Limb (tissue), 2 donors: ENCODE data around the gene ARFGEF2.
"Not testable (repeated sequence)": the region's sequence is repeated elsewhere in the genome, so short reads cannot be mapped to it uniquely, and the experiment has no call there.

ENCODE experiments used
- DNase-seq, 2 donors: peaks; one replicate each; pipeline ENCODE4 v3.0.0-alpha.2; 2016; ENCODE audit errors: extremely low spot score in 2 of 2

The ARFGEF2 gene

GRCh38 chr20:48951646-48952045 is 30.1 kb downstream of the ARFGEF2 start:
- DNase-seq = no peak

GRCh38 chr20:48952656-48953055 is 31.1 kb downstream of the ARFGEF2 start:
- DNase-seq = no peak

- no peak for DNase-seq
Measured at GRCh38 chr20:48953653-48954052, 32.1 kb downstream of the ARFGEF2 start.

GRCh38 chr20:48956052-48956451 is 34.5 kb downstream of the ARFGEF2 start:
- no peak for DNase-seq

GRCh38 chr20:48957053-48957481 is 35.6 kb downstream of the ARFGEF2 start:
- no peak for DNase-seq

- no peak for DNase-seq
Measured at GRCh38 chr20:48957533-48957932, 36.0 kb downstream of the ARFGEF2 start.

- DNase-seq = no peak
Measured at GRCh38 chr20:48958743-48959142, 37.2 kb downstream of the ARFGEF2 start.

DNA sequence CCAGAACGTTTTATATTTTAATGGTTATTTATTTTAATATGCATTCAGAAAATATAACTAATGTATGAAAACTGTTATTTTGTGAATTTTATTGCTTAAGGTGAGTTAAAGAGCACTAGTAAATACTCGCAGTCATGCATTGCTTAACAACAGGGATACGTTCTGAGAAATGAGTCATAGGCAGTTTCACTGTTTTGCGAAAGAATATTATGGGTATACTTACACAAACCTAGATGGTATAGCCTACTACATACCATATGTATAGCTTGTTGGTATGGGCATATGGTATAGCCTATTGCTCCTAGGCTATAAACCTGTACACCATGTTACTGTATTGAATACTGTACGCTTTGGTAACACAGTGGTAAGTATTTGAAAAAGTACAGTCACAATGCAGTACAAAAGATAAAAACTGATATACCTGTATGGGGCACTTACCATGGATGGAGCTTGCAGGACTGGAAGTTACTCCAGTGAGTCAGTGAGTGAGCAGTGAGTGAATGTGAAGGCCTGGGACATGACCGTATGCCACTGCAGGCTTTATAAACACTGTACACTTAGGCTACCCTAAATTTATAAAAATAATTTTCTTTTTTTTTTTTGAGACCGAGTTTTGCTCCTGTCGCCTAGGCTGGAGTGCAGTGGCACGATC is 38.5 kb downstream of the ARFGEF2 start:
- DNase-seq = no peak

DNA sequence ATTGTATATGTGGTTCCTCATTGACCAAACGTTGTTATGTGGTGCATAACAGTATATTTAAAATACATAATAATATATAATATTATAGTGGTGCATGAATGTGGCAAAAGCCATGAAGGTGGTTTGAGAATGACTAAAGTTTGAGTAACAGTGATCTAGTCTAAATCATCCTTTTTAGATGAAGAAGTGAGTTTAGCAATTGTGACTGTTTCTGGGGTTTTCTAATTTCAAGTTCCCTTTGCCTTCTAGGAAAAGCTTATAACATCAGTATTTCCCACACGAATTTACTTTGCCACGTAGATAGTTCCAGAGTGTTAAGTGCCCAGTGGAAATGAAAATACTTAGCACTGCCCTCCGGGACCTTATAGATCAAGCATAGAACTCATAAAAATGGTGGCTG is 40.9 kb downstream of the ARFGEF2 start:
- DNase-seq = no peak

- DNase-seq = no peak
Measured at GRCh38 chr20:48962976-48963771, 41.7 kb downstream of the ARFGEF2 start.

DNA sequence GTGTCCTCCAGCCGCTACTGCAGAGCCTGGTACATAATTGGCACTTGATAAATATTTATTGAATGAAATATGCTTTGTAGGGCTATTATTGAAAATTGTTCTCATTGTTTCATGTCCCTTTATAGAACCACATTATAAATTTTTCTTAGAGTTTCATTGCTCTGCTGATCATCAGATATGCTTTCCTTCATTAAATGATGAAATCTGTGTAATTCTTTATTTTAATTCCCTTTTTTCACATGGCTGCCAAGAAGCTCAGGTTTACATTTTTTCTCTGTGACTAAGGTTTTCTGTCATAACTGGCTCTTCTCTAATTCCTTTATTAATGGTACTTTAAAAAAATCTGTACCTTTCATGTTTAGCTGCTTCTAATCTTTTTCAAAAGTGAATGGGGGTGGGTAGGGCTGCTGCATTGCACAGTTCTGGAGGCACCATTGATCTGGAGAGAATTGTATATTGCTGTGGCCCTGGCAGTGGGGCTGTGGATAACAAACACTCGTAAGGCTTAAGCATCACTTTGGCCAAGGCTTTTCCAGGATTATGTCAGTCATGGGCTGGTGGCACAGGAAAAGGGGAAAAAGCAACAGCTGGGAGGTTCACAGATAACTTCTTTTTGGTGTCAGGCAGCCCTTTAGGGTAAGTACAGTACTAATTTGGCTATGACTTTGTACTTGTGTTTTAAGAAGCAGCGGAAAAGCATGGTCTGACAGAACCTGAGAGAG is 43.8 kb downstream of the ARFGEF2 start:
- no peak for DNase-seq

DNA sequence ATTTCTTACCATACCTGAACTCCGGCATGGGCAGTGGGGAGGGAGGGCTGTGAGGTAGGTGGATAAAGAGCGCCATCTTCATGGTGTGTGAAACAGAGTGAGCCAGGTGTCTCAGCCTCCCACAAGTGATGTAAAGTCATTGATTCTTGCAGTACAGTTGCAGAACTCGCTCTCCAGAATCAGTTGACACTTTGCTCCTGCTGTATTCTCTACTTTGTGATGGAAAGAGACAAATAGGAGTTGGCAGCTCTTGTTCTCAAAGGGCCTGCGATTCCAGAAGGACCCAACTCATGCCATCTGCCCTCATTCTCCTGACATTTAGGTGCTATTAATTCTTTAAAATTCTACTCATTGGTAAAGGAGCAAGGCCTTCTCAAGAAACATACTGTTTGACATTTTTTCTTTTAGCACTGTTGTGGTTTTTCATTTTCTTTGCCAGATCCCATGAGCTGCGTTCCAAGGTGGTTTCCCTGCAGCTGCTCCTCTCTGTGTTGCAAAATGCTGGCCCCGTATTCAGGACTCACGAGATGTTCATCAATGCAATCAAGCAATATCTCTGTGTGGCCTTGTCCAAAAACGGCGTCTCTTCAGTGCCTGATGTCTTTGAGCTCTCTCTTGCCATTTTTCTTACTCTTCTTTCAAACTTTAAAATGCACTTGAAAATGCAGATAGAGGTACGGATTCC is 49.3 kb downstream of the ARFGEF2 start:
- no peak for DNase-seq

DNA sequence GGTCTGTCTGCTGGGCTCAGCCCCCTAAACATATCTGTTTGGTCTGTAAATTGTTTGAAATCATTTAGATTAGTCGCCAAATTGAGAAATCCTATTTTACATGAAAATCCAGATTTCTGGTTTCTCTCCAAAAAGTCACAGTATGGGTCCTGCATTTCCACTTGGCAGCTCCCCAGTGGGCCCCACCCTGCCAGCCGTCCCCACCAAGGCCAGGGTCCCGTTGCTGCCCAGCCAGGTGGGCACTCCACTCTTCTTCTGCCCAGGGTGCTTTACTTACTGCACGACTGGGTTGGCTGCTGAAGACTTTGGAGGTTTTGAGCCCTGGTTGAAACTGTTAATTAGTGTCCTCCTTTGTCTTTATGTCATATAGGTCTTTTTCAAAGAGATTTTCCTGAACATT is 50.4 kb downstream of the ARFGEF2 start:
- DNase-seq = no peak

DNA sequence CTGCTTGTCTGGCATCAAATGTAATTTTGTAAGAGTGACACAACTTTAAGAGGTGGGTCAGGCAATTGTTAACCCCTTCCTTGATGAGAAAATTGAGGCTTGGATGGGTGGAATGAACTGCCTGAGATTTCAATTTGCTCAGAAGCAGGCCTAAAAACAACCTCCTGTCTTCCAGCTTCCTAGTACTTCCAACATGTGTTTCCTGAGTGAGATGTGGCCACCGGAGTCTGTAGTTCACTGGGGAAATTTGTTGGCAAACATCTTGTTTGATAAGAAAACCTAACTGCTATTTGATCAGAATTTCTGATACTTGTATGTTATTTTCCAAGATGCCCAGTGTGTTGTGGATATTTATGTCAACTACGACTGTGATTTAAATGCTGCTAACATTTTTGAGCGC is 51.3 kb downstream of the ARFGEF2 start:
- DNase-seq = no peak

GRCh38 chr20:48975955-48976354 is 54.4 kb downstream of the ARFGEF2 start:
- no peak for DNase-seq

DNA sequence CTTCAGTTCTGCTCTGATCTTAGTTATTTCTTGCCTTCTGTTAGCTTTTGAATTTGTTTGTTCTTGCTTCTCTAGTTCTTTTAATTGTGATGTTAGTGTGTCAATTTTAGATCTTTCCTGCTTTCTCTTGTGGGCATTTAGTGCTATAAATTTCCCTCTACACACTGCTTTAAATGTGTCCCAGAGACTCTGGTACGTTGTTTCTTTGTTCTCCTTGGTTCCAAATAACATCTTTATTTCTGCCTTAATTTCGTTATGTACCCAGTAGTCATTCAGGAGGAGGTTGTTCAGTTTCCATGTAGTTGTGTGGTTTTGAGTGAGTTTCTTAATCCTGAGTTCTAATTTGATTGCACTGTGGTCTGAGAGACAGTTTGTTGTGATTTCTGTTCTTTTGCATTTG is 58.5 kb downstream of the ARFGEF2 start:
- not testable (repeated sequence) for DNase-seq

- no peak for DNase-seq
Measured at GRCh38 chr20:48983423-48984400, 62.2 kb downstream of the ARFGEF2 start.

DNA sequence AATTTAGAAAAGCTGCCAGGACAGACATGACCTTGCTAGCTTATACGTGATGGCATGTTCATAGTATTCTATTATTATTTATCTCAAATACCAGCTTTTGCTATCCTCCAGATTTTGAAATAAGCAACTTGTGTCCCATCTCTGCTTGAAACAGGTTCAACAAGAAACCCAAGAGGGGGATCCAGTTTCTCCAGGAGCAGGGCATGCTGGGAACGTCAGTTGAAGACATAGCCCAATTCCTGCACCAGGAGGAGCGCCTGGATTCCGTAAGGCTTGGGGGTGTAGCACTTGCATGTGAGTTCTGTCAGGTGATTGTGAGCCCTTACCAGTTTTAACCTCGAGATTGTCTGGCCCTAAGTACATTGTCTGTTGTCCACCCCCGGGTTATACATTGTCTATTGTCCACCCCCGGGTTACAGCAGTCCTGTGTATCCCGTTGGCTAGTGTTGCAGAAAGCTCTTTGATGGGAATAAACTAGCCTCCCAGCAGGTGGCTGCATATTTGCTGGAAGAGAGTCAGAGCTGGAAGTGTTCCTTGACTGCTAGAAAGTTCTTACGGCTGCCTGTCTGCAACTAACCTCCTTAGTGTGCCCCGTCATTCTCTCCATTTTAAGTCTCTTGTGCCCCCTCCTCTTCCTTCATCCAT is 63.2 kb downstream of the ARFGEF2 start:
- DNase-seq = no peak

- DNase-seq = no peak
Measured at GRCh38 chr20:48986899-48987298, 65.4 kb downstream of the ARFGEF2 start.

GRCh38 chr20:48990467-48990866 is 69.0 kb downstream of the ARFGEF2 start:
- no peak for DNase-seq
